Cerebellar nuclear complex (tissue), 1 donor: ENCODE data around the gene RTN1.
A peak's percentile ranks its signal among the peaks of the same experiment; 100 is the strongest.

Experiments used
- DNase-seq, 2 experiments: peaks; one replicate each; lab custom pipeline; 2025; lab: John Stamatoyannopoulos, UW

RTN1 gene

GRCh38 chr14:59788176-59788575 lies 82.4 kb downstream of the RTN1 start:
- no peak for DNase-seq

GRCh38 chr14:59787045-59787674 lies 83.4 kb downstream of the RTN1 start:
- no peak for DNase-seq

- DNase-seq: no peak
Measured at GRCh38 chr14:59785629-59786028, 84.9 kb downstream of the RTN1 start.

GRCh38 chr14:59782760-59783159 lies 87.8 kb downstream of the RTN1 start:
- no peak for DNase-seq

GRCh38 chr14:59777006-59777579 lies 93.5 kb downstream of the RTN1 start:
- DNase-seq: no peak

- DNase-seq: no peak
Measured at GRCh38 chr14:59776468-59776867, 94.1 kb downstream of the RTN1 start.

- no peak for DNase-seq
Measured at GRCh38 chr14:59772233-59772632, 98.3 kb downstream of the RTN1 start.

GRCh38 chr14:59771577-59771976 lies 99.0 kb downstream of the RTN1 start:
- DNase-seq: no peak

- DNase-seq: no peak
Measured at GRCh38 chr14:59769586-59769985, 101.0 kb downstream of the RTN1 start.

GRCh38 chr14:59768855-59769375 lies 101.7 kb downstream of the RTN1 start:
- DNase-seq: no peak

GRCh38 chr14:59761851-59762250 lies 108.7 kb downstream of the RTN1 start:
- no peak for DNase-seq

- no peak for DNase-seq
Measured at GRCh38 chr14:59755409-59756135, 115.0 kb downstream of the RTN1 start.

GRCh38 chr14:59754256-59754655 lies 116.3 kb downstream of the RTN1 start:
- no peak for DNase-seq

GRCh38 chr14:59753512-59753911 lies 117.1 kb downstream of the RTN1 start:
- no peak for DNase-seq

GRCh38 chr14:59751578-59751977 lies 119.0 kb downstream of the RTN1 start:
- DNase-seq: no peak

- no peak for DNase-seq
Measured at GRCh38 chr14:59739794-59740193, 130.8 kb downstream of the RTN1 start.

GRCh38 chr14:59728304-59728703 lies 142.3 kb downstream of the RTN1 start:
- no peak for DNase-seq

- DNase-seq: no peak
Measured at GRCh38 chr14:59727073-59727661, 143.4 kb downstream of the RTN1 start.

- no peak for DNase-seq
Measured at GRCh38 chr14:59711080-59711479, 159.5 kb downstream of the RTN1 start.

GRCh38 chr14:59707778-59708561 lies 162.6 kb downstream of the RTN1 start:
- peak in 1 of 2 experiments; percentile 57 for DNase-seq

- no peak for DNase-seq
Measured at GRCh38 chr14:59705866-59706265, 164.7 kb downstream of the RTN1 start.

GRCh38 chr14:59705245-59705644 lies 165.3 kb downstream of the RTN1 start:
- DNase-seq: no peak
